H9 (cell line): Measurements from ENCODE around the gene HYAL4. TPM values are rescaled to one million over a fixed set of nuclear protein-coding genes. Genes with fewer than 3 reads are reported as not detected.

ENCODE experiments used
- DNase-seq: peaks from one replicate; pipeline ENCODE4 v3.0.0-alpha.2; 2017
- H2AFZ ChIP-seq: one replicate; pipeline ENCODE4 v1.6.1; 2013; ENCODE audit warnings: mild to moderate bottlenecking, low read length, control low read depth, moderate library complexity
- H2AK5ac ChIP-seq: 2 replicates; pipeline ENCODE4 v1.6.1; 2013; ENCODE audit warnings: low read length, control low read depth, mixed read lengths; ENCODE audit not compliant: insufficient read length
- H2BK120ac ChIP-seq: one replicate; pipeline ENCODE4 v1.6.1; 2013; ENCODE audit warnings: low read depth, mild to moderate bottlenecking, low read length, control low read depth, inconsistent platforms; ENCODE audit not compliant: poor library complexity, severe bottlenecking
- H2BK12ac ChIP-seq: 2 replicates; pipeline ENCODE4 v1.6.1; 2013; ENCODE audit warnings: low read length, control low read depth, mixed read lengths, low read depth; ENCODE audit not compliant: insufficient read length
- H2BK15ac ChIP-seq: 2 replicates; pipeline ENCODE4 v1.6.1; 2013; ENCODE audit warnings: low read depth, low read length, control low read depth
- H2BK20ac ChIP-seq: one replicate; pipeline ENCODE4 v1.6.1; 2013; ENCODE audit warnings: low read depth, mild to moderate bottlenecking, low read length, control low read depth, inconsistent platforms; ENCODE audit not compliant: poor library complexity, severe bottlenecking
- H2BK5ac ChIP-seq: 2 replicates; pipeline ENCODE4 v1.6.1; 2013; ENCODE audit warnings: low read length, control low read depth, mixed read lengths; ENCODE audit not compliant: insufficient read length
- H3K14ac ChIP-seq: 2 replicates; pipeline ENCODE4 v1.6.1; 2013; ENCODE audit warnings: low read length, control low read depth; ENCODE audit not compliant: insufficient read depth
- H3K18ac ChIP-seq: 2 replicates; pipeline ENCODE4 v1.6.1; 2013; ENCODE audit warnings: low read depth, mild to moderate bottlenecking, mixed read lengths, low read length, control low read depth; ENCODE audit not compliant: insufficient read length
- H3K23ac ChIP-seq: 2 replicates; pipeline ENCODE4 v1.6.1; 2013; ENCODE audit warnings: low read length, control low read depth, mixed read lengths, low read depth; ENCODE audit not compliant: insufficient read length
- H3K23me2 ChIP-seq: 2 replicates; pipeline ENCODE4 v1.6.1; 2013; ENCODE audit warnings: low read depth, mild to moderate bottlenecking, mixed read lengths, low read length, control low read depth; ENCODE audit not compliant: insufficient read length, poor library complexity, severe bottlenecking
- H3K27ac ChIP-seq: 2 replicates; pipeline ENCODE4 v1.5.1; 2013; ENCODE audit warnings: low read length, control low read depth, mixed read lengths, low read depth; ENCODE audit not compliant: insufficient read length
- H3K27me3 ChIP-seq: 2 replicates; pipeline ENCODE4 v1.6.1; 2013; ENCODE audit warnings: low read length, control low read depth, inconsistent platforms; ENCODE audit not compliant: insufficient read depth
- H3K4ac ChIP-seq: 2 replicates; pipeline ENCODE4 v1.6.1; 2013; ENCODE audit warnings: low read depth, mild to moderate bottlenecking, control low read depth, inconsistent platforms, low read length, moderate library complexity
- H3K4me1 ChIP-seq: 2 replicates; pipeline ENCODE4 v1.6.1; 2013; ENCODE audit warnings: low read length, control low read depth, inconsistent platforms; ENCODE audit not compliant: insufficient read depth
- H3K4me2 ChIP-seq: 2 replicates; pipeline ENCODE4 v1.6.1; 2013; ENCODE audit warnings: low read length, control low read depth, mixed read lengths; ENCODE audit not compliant: insufficient read length, insufficient read depth
- H3K56ac ChIP-seq: 2 replicates; pipeline ENCODE4 v1.6.1; 2013; ENCODE audit warnings: low read depth, mild to moderate bottlenecking, mixed read lengths, low read length, control low read depth; ENCODE audit not compliant: insufficient read length
- H3K79me1 ChIP-seq: 2 replicates; pipeline ENCODE4 v1.6.1; 2013; ENCODE audit warnings: low read depth, mild to moderate bottlenecking, moderate library complexity, low read length, control low read depth, inconsistent platforms; ENCODE audit not compliant: insufficient read depth, poor library complexity, severe bottlenecking
- H3K79me2 ChIP-seq: 2 replicates; pipeline ENCODE4 v1.6.1; 2013; ENCODE audit warnings: low read length, control low read depth, inconsistent platforms; ENCODE audit not compliant: insufficient read depth
- H3K9ac ChIP-seq: 2 replicates; pipeline ENCODE4 v1.6.1; 2013; ENCODE audit warnings: low read length, control low read depth, mixed read lengths; ENCODE audit not compliant: insufficient read length; ENCODE audit errors: extremely low read depth
- H3K9me3 ChIP-seq: one replicate; pipeline ENCODE4 v1.6.1; 2013; ENCODE audit warnings: low read depth, low read length, inconsistent platforms; ENCODE audit not compliant: control insufficient read depth
- H3T11ph ChIP-seq: one replicate; pipeline ENCODE4 v1.6.1; 2013; ENCODE audit warnings: mild to moderate bottlenecking, low read length, control low read depth, inconsistent platforms
- H4K20me1 ChIP-seq: one replicate; pipeline ENCODE4 v1.6.1; 2013; ENCODE audit not compliant: control insufficient read depth, insufficient read length, insufficient read depth
- H4K5ac ChIP-seq: 2 replicates; pipeline ENCODE4 v1.6.1; 2013; ENCODE audit warnings: low read depth, mild to moderate bottlenecking, mixed read lengths, low read length, control low read depth; ENCODE audit not compliant: insufficient read length
- H4K8ac ChIP-seq: replicated peaks from 2 replicates; pipeline ENCODE4 v1.6.1; 2013; ENCODE audit warnings: low read length, control low read depth, mixed read lengths, low read depth; ENCODE audit not compliant: insufficient read length
- H4K91ac ChIP-seq: 2 replicates; pipeline ENCODE4 v1.6.1; 2013; ENCODE audit warnings: low read depth, mild to moderate bottlenecking, moderate library complexity, mixed read lengths, low read length, control low read depth; ENCODE audit not compliant: insufficient read length
- H3K27ac Mint-ChIP-seq, 3 experiments: 2 replicates in 2 of 3; 3 replicates in 1 of 3; pipeline ENCODE4 v1.8.0; 2020 to 2021; ENCODE audit warnings: mixed read lengths in 3 of 3, mild to moderate bottlenecking in 1 of 3, moderate library complexity in 1 of 3
- H3K27me3 Mint-ChIP-seq: 2 replicates; pipeline ENCODE4 v1.8.0; 2021; ENCODE audit warnings: low read depth, mild to moderate bottlenecking, moderate library complexity, mixed read lengths
- H3K36me3 Mint-ChIP-seq, 3 experiments: 2 replicates in 2 of 3; 3 replicates in 1 of 3; pipeline ENCODE4 v1.8.0; 2020 to 2021; ENCODE audit warnings: low read depth in 3 of 3, mixed read lengths in 3 of 3; ENCODE audit not compliant: insufficient read depth in 1 of 3
- H3K4me1 Mint-ChIP-seq, 2 experiments: 2 replicates each; pipeline ENCODE4 v1.8.0; 2020; ENCODE audit warnings: mixed read lengths in 2 of 2
- H3K4me3 Mint-ChIP-seq, 2 experiments: 2 replicates in 1 of 2; 3 replicates in 1 of 2; pipeline ENCODE4 v1.8.0; 2020 to 2021; ENCODE audit warnings: mild to moderate bottlenecking in 2 of 2, mixed read lengths in 2 of 2, moderate library complexity in 1 of 2
- H3K9me3 Mint-ChIP-seq, 2 experiments: 2 replicates in 1 of 2; 3 replicates in 1 of 2; pipeline ENCODE4 v1.8.0; 2020; ENCODE audit warnings: mild to moderate bottlenecking in 2 of 2, mixed read lengths in 2 of 2, moderate library complexity in 1 of 2
- WGBS: extraction: QIAGEN DNeasy Blood & Tissue Kit; methylation state at CpG from one replicate; pipeline ENCODE4 v1.1.7; 2013; ENCODE audit warnings: missing lambda C conversion rate, low lambda C conversion rate, mixed read lengths; ENCODE audit not compliant: insufficient read length; ENCODE audit errors: extremely low coverage; 5-methylcytosine and 5-hydroxymethylcytosine counted together
- total RNA-seq: library from RNA; stranded (reverse); gene quantifications from 2 replicates; pipeline ENCODE4 v1.2.1, GENCODE V29; 2021
- TF ChIP-seq, protein P1 (sequence below): fragments of 200-600 bp; sonication (generic); conservative IDR thresholded peaks from 3 replicates; pipeline ENCODE4 v1.8.0; 2021; ENCODE audit warnings: antibody characterized with exemption, mild to moderate bottlenecking

HYAL4 gene
- total RNA-seq, 1 experiment from 2014 or later, result not detected

DNA sequence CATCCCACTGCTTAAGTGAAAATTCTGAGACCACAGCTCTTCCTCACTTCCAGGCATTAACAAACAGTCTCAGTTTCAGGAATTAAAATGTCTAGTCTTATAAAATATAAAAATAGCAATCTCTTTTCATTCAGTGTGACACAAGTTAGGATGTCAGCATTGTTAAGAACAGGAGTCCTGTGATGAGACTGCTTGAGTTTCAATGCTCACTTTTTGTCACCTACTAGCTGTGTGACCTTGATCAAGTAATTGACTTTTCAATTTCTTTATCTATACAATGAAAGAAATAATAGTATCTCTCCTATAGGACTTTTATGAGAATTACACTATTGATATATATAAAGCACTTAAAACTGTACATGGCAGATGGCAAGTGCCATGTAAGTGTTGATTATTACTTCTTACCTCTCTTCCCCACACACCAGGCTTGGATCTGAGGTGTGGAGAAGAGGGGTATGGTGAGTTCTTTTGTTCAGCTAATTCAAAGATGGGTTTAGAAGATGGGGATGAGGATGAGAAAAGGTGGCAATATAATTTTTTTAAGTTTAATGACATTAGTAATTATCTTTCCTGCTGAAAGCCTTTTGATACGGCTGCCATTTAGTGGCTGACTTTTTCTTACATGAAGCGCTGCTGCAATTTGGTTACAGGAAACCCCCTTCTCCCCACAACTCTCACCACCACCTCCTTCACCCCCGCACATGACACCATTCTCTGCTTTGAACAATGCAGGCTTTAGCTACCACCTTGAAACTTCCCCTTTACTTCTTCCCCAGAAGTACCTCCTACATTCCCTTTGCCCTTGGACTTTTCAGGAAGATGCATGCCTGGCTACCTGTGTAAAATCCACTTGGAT is 20.8 kb upstream of the HYAL4 start:
- Histone ChIP-seq H3K4me2 (no peak overlapping the region), H2AFZ (no peak overlapping the region), H3K27ac (no peak overlapping the region), H2BK12ac (no peak overlapping the region), H3K14ac (no peak overlapping the region), H3T11ph (no peak overlapping the region), H2BK120ac (no peak overlapping the region), H3K4me1 (no peaks in the 10 kb centered on the region), H3K18ac (no peak overlapping the region), H4K5ac (no peak overlapping the region), H2BK20ac (no peak overlapping the region), H4K8ac (no peak overlapping the region), H3K23ac (no peak overlapping the region), H2AK5ac (no peak overlapping the region), H2BK15ac (no peak overlapping the region), H3K79me2 (no peaks in the 10 kb centered on the region), H3K4ac (no peak overlapping the region), H2BK5ac (no peak overlapping the region), H3K23me2 (no peaks in the 10 kb centered on the region), H3K27me3 (no peaks in the 10 kb centered on the region), H3K56ac (no peak overlapping the region), H3K9me3 (no peaks in the 10 kb centered on the region), H4K91ac (no peak overlapping the region), H3K9ac (no peak overlapping the region), H4K20me1 (no peaks in the 10 kb centered on the region), H3K79me1 (no peaks in the 10 kb centered on the region)
- Mint-ChIP-seq H3K27me3 (no peaks in the 10 kb centered on the region), H3K4me1 (peaks cover 3% of the 10 kb centered on the region in 2 experiments; a peak in 2 of 4 replicates), H3K36me3 (no peaks in the 10 kb centered on the region), H3K27ac (no peak overlapping the region; a peak in 1 of 7 replicates), H3K4me3 (no peak overlapping the region), H3K9me3 (no peaks in the 10 kb centered on the region)
- DNase-seq, result no peak
- no CpG with 5 or more reads among the region's 3 CpGs for WGBS
- TF ChIP-seq, protein P1, sequence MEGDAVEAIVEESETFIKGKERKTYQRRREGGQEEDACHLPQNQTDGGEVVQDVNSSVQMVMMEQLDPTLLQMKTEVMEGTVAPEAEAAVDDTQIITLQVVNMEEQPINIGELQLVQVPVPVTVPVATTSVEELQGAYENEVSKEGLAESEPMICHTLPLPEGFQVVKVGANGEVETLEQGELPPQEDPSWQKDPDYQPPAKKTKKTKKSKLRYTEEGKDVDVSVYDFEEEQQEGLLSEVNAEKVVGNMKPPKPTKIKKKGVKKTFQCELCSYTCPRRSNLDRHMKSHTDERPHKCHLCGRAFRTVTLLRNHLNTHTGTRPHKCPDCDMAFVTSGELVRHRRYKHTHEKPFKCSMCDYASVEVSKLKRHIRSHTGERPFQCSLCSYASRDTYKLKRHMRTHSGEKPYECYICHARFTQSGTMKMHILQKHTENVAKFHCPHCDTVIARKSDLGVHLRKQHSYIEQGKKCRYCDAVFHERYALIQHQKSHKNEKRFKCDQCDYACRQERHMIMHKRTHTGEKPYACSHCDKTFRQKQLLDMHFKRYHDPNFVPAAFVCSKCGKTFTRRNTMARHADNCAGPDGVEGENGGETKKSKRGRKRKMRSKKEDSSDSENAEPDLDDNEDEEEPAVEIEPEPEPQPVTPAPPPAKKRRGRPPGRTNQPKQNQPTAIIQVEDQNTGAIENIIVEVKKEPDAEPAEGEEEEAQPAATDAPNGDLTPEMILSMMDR, result no peak
